ENCODE data around the gene DNAH7.

DNA sequence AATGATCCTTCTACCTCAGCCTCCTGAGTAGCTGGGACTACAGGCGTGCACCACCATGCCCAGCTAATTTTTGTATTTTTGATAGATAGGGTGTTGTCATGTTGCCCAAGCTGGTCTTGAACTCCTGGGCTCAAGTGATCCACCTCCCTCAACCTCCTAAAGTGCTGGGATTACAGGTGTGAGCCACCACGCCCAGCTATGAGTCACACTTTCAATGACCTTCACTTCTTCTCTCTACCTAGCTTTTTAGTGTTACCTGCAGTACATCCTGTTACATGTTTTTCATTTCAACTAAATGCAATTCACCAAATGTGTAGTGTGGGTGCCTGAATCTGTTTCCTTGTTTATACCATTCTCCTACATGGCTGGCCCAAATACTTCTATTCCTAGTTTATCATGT is 347.6 kb downstream of the DNAH7 start:
- TF ChIP-seq EZH2 (IDR thresholded peaks at IDR 0.05; ENCODE audit: insufficient read depth, low read length): no peak
- TF ChIP-seq, protein P1, sequence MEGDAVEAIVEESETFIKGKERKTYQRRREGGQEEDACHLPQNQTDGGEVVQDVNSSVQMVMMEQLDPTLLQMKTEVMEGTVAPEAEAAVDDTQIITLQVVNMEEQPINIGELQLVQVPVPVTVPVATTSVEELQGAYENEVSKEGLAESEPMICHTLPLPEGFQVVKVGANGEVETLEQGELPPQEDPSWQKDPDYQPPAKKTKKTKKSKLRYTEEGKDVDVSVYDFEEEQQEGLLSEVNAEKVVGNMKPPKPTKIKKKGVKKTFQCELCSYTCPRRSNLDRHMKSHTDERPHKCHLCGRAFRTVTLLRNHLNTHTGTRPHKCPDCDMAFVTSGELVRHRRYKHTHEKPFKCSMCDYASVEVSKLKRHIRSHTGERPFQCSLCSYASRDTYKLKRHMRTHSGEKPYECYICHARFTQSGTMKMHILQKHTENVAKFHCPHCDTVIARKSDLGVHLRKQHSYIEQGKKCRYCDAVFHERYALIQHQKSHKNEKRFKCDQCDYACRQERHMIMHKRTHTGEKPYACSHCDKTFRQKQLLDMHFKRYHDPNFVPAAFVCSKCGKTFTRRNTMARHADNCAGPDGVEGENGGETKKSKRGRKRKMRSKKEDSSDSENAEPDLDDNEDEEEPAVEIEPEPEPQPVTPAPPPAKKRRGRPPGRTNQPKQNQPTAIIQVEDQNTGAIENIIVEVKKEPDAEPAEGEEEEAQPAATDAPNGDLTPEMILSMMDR (IDR thresholded peaks at IDR 0.05; ENCODE audit: insufficient read depth, low read depth, low read length): no peak
